Mesothelial cell of epicardium (in vitro differentiated cells): ENCODE results near the gene RAI1. TPM values are rescaled to one million over a fixed set of nuclear protein-coding genes. Genes with fewer than 3 reads are reported as not detected.

Source experiments
- DNase-seq, 2 experiments: peaks; one replicate each; pipeline ENCODE4 v3.0.0; 2021; ENCODE audit warnings: low spot score in 2 of 2; ENCODE audit not compliant: unreplicated experiment in 2 of 2
- H3K27ac Mint-ChIP-seq: 2 replicates; pipeline ENCODE4 v1.8.0; 2021; ENCODE audit warnings: mixed read lengths
- H3K27me3 Mint-ChIP-seq: 2 replicates; pipeline ENCODE4 v1.8.0; 2021; ENCODE audit warnings: low read depth, mixed read lengths
- H3K36me3 Mint-ChIP-seq: 2 replicates; pipeline ENCODE4 v1.8.0; 2021; ENCODE audit warnings: mixed read lengths
- H3K4me1 Mint-ChIP-seq: 2 replicates; pipeline ENCODE4 v1.8.0; 2021; ENCODE audit warnings: mixed read lengths
- H3K4me3 Mint-ChIP-seq: 2 replicates; pipeline ENCODE4 v1.8.0; 2021; ENCODE audit warnings: mild to moderate bottlenecking, moderate library complexity, mixed read lengths
- H3K9me3 Mint-ChIP-seq: 2 replicates; pipeline ENCODE4 v1.8.0; 2021; ENCODE audit warnings: mixed read lengths
- total RNA-seq: library from RNA; stranded (reverse); gene quantifications from 3 replicates; pipeline ENCODE4 v1.2.1, GENCODE V29; 2021
- TF ChIP-seq, protein P1 (sequence below): fragments of 200-600 bp; sonication (generic); IDR thresholded peaks from one replicate; pipeline ENCODE4 v1.5.0; 2021; ENCODE audit warnings: antibody characterized with exemption; ENCODE audit not compliant: unreplicated experiment

The RAI1 gene
- total RNA-seq, 1 donor from 2014 or later = 137 TPM

DNA sequence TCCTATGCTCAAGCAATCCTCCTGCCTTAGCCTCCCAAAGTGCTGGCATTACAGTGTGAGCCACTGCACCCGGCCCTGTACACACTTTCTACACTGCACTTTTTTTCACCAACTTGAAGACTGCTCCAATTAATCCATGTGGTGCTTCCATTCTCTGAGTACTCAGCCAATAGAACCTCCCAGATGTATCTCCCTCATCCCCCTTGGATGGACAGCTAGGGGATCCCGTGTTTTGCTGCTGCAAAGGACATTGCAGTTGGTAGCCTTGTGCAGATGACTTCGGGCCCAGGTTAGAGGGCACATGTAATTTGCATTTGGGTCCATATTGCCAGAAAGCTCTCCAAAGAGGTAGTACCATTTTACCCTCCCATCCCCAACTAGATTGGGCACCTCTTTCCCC, 95.6 kb downstream of the RAI1 start:
- H3K27ac Mint-ChIP-seq = no peak overlapping the region
- H3K36me3 Mint-ChIP-seq = no peaks in the 10 kb centered on the region
- DNase-seq = no peak
- H3K4me1 Mint-ChIP-seq = peaks cover 51% of the 10 kb centered on the region
- TF ChIP-seq, protein P1, sequence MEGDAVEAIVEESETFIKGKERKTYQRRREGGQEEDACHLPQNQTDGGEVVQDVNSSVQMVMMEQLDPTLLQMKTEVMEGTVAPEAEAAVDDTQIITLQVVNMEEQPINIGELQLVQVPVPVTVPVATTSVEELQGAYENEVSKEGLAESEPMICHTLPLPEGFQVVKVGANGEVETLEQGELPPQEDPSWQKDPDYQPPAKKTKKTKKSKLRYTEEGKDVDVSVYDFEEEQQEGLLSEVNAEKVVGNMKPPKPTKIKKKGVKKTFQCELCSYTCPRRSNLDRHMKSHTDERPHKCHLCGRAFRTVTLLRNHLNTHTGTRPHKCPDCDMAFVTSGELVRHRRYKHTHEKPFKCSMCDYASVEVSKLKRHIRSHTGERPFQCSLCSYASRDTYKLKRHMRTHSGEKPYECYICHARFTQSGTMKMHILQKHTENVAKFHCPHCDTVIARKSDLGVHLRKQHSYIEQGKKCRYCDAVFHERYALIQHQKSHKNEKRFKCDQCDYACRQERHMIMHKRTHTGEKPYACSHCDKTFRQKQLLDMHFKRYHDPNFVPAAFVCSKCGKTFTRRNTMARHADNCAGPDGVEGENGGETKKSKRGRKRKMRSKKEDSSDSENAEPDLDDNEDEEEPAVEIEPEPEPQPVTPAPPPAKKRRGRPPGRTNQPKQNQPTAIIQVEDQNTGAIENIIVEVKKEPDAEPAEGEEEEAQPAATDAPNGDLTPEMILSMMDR = no peak
- H3K27me3 Mint-ChIP-seq = no peaks in the 10 kb centered on the region
- H3K9me3 Mint-ChIP-seq = no peaks in the 10 kb centered on the region
- no peak overlapping the region for H3K4me3 Mint-ChIP-seq

DNA sequence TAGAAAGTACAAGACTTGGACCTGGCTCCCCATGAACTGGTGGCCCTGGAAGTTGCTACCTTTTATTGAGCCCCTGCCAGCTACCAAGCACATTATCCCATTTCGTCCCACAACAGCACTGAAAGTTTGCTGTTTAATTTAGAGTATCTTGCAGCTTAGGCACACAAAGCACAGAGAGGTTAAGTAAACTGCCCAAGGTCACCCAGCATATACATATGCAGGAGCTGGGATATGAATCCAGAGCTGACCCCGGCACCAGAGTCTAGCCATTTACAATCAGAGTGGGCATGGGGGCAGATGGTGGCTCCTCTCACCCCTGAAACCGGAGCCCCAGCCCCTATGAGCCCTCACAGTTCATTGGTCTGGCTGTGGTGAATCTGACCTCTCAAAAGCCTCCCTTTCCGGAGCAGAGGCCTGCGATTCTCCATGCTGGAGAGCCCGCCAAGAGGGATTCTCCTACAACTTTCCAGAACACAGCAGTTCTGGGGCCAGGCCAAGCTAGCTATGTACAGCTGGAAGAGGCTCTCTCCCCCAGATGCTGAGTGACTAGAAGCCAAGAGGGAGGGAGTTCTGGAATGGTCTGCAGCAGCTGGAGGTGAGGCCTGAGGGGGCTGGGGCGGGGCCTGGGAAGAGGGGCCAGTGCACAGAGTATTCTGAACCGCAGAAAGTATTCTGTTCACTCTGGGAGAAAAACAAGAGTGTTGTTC, 97.2 kb downstream of the RAI1 start:
- peak overlapping the region; percentile 92 for H3K27ac Mint-ChIP-seq
- H3K36me3 Mint-ChIP-seq = no peaks in the 10 kb centered on the region
- H3K27me3 Mint-ChIP-seq = no peaks in the 10 kb centered on the region
- no peaks in the 10 kb centered on the region for H3K9me3 Mint-ChIP-seq
- peak in 1 of 2 experiments; percentile 58 for DNase-seq
- TF ChIP-seq, protein P1 = no peak
- no peak overlapping the region for H3K4me3 Mint-ChIP-seq
- peaks cover 43% of the 10 kb centered on the region for H3K4me1 Mint-ChIP-seq

DNA sequence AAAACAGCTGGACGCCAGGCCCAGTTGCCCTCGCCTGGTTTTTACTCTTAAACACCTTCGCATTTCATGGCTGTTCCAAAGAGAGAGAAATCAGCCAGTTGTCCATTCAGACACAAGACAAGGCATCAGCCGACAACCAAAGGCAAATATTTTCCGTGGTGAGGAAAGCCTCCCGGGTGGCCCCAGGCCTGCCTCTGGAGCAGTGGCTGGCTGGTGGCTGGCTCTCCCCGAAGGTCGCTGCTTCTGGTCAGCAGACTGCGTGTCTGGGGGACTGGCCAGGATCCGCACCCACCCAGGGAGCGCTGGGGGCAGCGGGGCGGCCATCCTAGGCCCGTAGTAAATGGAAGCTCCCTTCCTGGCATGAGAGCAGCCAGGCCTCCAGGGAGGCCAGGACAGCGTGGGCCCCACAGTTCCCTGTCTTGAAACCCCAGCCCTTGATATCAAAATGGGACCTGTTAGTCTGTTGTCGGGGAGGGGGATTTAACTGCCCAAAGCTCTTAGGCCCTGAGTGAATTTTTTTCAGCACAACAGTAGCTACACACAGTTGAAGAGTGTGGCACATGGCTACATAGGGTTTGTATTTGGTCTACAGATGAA, 97.9 kb downstream of the RAI1 start:
- DNase-seq = no peak
- TF ChIP-seq, protein P1 = no peak
- H3K27ac Mint-ChIP-seq = peak overlapping the region; percentile 92
- no peak overlapping the region for H3K4me3 Mint-ChIP-seq
- H3K36me3 Mint-ChIP-seq = no peaks in the 10 kb centered on the region
- H3K27me3 Mint-ChIP-seq = no peaks in the 10 kb centered on the region
- no peaks in the 10 kb centered on the region for H3K9me3 Mint-ChIP-seq
- H3K4me1 Mint-ChIP-seq = peaks cover 48% of the 10 kb centered on the region

DNA sequence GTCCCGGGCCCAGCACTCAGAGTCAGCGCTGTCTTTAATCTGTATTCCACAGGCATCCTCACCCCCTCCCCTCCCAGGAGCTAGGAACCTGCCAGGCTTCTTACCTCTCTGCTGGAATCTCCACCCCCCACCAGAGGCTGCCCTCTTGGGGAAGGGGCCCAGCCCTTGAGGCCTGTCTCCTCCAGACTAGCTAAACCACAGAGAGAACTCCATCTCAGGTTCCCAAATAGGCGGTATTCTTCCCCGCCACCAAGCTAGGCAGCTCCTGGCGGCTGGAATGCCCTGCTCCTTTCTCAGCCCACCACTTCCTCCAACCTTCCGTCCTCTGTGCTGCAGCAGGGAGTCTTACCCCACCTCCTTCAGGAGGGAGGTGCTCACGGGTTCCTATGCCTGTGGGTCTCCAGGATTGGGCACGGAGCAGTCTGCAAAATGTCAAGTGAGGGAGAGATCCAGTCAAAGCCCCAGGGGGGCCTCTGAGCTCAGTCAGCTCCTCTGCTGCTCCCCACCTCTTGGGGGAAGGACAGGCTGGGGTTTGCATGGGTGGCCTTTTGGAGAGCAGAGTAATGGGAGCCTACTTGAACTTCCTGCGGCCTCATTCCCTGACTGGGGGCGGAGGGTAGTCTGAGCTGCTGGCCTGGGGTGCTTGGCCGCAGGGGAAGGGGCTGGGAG, 99.8 kb downstream of the RAI1 start:
- peak; percentile 49 to 73 for DNase-seq
- Mint-ChIP-seq H3K27me3 (no peaks in the 10 kb centered on the region), H3K27ac (peak overlapping the region; percentile 96), H3K4me1 (peaks cover 63% of the 10 kb centered on the region), H3K4me3 (peak overlapping the region; percentile 67), H3K9me3 (no peaks in the 10 kb centered on the region), H3K36me3 (no peaks in the 10 kb centered on the region)
- TF ChIP-seq, protein P1 = no peak

DNA sequence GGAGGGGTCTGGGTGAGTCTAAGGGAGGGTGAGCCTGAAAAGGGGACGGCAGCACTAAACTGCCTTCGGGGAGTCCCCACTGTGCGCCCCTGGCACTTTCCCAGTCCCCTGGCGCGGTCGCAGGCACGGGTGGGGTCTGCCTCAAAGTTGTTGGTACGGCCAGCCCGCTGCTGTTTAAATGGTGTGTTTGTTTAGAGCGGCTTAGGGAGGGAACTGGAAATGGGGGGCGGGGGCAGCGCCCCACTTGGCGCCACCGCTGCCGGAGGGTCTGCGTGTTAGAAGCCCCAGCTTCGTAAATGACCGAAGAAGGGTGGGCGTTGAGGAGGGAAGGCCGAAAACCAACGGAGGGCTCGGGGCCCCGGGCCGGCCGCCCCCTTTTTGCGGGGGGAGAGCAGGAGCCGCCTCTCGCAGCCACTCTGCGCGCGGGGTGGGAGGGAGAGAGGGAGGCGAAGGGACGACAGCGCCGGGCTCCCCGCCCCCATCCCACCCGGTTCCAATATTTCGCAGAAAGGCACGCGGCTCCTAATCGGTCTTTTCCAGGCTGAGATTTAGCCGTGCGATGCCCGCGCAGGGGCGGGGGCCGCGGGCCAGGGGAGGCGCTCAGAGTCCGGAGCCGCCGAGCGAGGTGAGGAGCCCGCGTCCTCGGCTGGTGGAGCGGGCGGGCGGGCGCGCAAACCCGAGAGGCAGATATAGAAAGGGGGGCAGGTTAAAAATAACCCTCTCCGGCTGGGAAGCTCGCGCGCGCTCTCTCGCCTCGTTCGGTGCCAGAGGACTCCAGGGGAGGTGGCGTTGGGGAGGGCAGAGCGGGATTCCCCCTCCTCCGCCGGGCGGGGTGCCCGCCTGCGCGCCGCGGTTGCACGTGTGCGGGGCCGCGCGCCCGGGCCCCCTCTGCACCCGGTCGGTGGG, 100.6 kb downstream of the RAI1 start:
- Mint-ChIP-seq H3K27ac (peak overlapping the region; percentile 96), H3K9me3 (no peaks in the 10 kb centered on the region), H3K4me3 (peak overlapping the region; percentile 67), H3K4me1 (peaks cover 67% of the 10 kb centered on the region), H3K27me3 (no peaks in the 10 kb centered on the region), H3K36me3 (no peaks in the 10 kb centered on the region)
- TF ChIP-seq, protein P1 = no peak
- peak; percentile 50 to 76 for DNase-seq
